GM21529 (cell line): Measurements from ENCODE around the gene CSNK2A2.
A peak's percentile ranks its signal among the peaks of the same experiment; 100 is the strongest.

Source experiments
- ATAC-seq: cut with Tn5 transposase; IDR thresholded peaks from one replicate; pipeline ENCODE4 v1.9.1; 2021; ENCODE audit not compliant: unreplicated experiment

Gene CSNK2A2

GRCh38 chr16:58152246-58152868 is 45.5 kb downstream of the CSNK2A2 start:
- ATAC-seq, result no peak

GRCh38 chr16:58148526-58148925 is 49.4 kb downstream of the CSNK2A2 start:
- no peak for ATAC-seq

GRCh38 chr16:58148099-58148498 is 49.8 kb downstream of the CSNK2A2 start:
- no peak for ATAC-seq

GRCh38 chr16:58138852-58139251 is 59.1 kb downstream of the CSNK2A2 start:
- no peak for ATAC-seq

GRCh38 chr16:58137581-58137980 is 60.3 kb downstream of the CSNK2A2 start:
- no peak for ATAC-seq

GRCh38 chr16:58129097-58129936 is 68.6 kb downstream of the CSNK2A2 start, which contains the start of gene CFAP20:
TSS of gene CFAP20 (minus strand) at chr16:58129381. CDS start at chr16:58129115, 266 bp downstream.
- ATAC-seq, result peak; percentile 84

GRCh38 chr16:58128711-58129096 is 69.2 kb downstream of the CSNK2A2 start:
- peak; percentile 2 for ATAC-seq

- ATAC-seq, result no peak
Observed at GRCh38 chr16:58128181-58128631, 69.7 kb downstream of the CSNK2A2 start.

GRCh38 chr16:58127634-58128033 is 70.3 kb downstream of the CSNK2A2 start:
- no peak for ATAC-seq

- ATAC-seq, result no peak
Observed at GRCh38 chr16:58127033-58127556, 70.8 kb downstream of the CSNK2A2 start.

- no peak for ATAC-seq
Observed at GRCh38 chr16:58126451-58126961, 71.4 kb downstream of the CSNK2A2 start.

GRCh38 chr16:58125781-58126335 is 72.0 kb downstream of the CSNK2A2 start:
- no peak for ATAC-seq

- ATAC-seq, result no peak
Observed at GRCh38 chr16:58125041-58125440, 72.9 kb downstream of the CSNK2A2 start.

GRCh38 chr16:58124601-58124915 is 73.3 kb downstream of the CSNK2A2 start:
- ATAC-seq, result no peak

- ATAC-seq, result no peak
Observed at GRCh38 chr16:58123896-58124600, 73.9 kb downstream of the CSNK2A2 start.

GRCh38 chr16:58121132-58121531 is 76.8 kb downstream of the CSNK2A2 start:
- ATAC-seq, result no peak

GRCh38 chr16:58120234-58120633 is 77.7 kb downstream of the CSNK2A2 start:
- ATAC-seq, result no peak

- ATAC-seq, result no peak
Observed at GRCh38 chr16:58119509-58119845, 78.4 kb downstream of the CSNK2A2 start.

GRCh38 chr16:58118801-58119508 is 79.0 kb downstream of the CSNK2A2 start:
- ATAC-seq, result no peak

GRCh38 chr16:58116529-58116928 is 81.4 kb downstream of the CSNK2A2 start:
- no peak for ATAC-seq

- no peak for ATAC-seq
Observed at GRCh38 chr16:58116081-58116480, 81.8 kb downstream of the CSNK2A2 start.
